ENCODE data around the gene ADAMTSL4. TPM values are rescaled to one million over a fixed set of nuclear protein-coding genes. Genes with fewer than 3 reads are reported as not detected.
A peak's percentile ranks its signal among the peaks of the same experiment; 100 is the strongest.

The ADAMTSL4 gene
- total RNA-seq, 1 experiment from 2014 or later = 4.3 TPM

DNA sequence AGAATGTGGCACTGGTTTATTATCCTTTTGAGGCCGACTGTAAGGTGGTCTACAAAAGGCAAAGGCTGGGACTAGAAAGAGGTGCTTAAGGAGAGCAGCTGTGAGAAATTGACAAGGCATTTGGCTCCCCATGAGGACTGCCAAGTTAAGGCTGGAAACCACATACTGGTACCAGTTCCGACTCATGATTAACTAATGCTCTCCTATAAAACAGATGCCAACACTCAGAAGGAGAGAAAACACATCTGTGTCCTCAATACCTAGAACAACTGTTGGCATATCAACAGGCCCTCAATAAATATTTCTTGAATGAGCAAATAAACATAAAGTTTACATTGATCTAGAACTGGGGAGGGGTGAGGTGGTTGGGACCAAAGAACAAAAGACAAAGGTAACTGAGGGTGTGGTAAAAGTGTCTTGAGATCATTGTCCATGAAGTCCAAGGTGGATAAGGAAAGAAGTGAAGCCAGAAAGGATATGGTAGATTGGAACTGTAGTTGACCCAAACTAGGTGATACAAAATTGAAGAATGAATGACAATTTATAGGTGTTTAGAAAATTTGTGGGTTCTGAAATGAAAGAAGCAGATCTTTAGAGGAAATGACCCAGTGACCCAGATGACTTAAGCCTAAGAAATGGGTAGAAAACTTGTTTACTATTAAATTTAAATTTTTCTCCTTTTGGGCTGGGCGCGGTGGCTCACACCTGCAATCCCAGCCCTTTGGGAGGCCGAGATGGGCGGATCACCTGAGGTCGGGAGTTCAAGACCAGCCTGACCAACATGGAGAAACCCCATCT, 47.1 kb downstream of the ADAMTSL4 start:
- H3K4me1 ChIP-seq (ENCODE audit: control insufficient read depth in 1 of 2, insufficient read depth in 2 of 2, low read length in 2 of 2) = peaks cover 7 to 36% of the 10 kb centered on the region in 2 experiments; a peak in 3 of 4 replicates
- no peak overlapping the region for H3K27ac ChIP-seq (ENCODE audit: low read depth, low read length)
- intact Hi-C loops (cut with micrococcal nuclease) = no loop called here
- H3K27me3 ChIP-seq (ENCODE audit: insufficient read depth, low read length) = no peaks in the 10 kb centered on the region
- H3K4me2 ChIP-seq (ENCODE audit: low read length) = peak overlapping the region; percentile 24; the same call in 1 of the 2 replicates
- POLR2A ChIA-PET = interaction anchor here (3.4 kb wide), 1 partner anchor 17 kb away, joined by 18 read pairs; the partner anchor contains the start of gene MCL1
- ATAC-seq = peak; percentile 52; the same call in 1 of the 2 replicates
- H2AFZ ChIP-seq (ENCODE audit: low read depth, low read length, poor library complexity, severe bottlenecking) = no peak overlapping the region
- H3K9me2 ChIP-seq (ENCODE audit: insufficient read depth) = no peaks in the 10 kb centered on the region
- no peaks in the 10 kb centered on the region for H3K79me2 ChIP-seq (ENCODE audit: insufficient read depth, low read length)
- DNase-seq (ENCODE audit: low read depth, low spot score) = no peak
- no peak overlapping the region for H3K4me3 ChIP-seq (replicated peaks in 1 of 2; ENCODE audit: low read depth in 1 of 2, low read length in 2 of 2)
- H3K9ac ChIP-seq (ENCODE audit: low read length) = no peak overlapping the region
- RAD21 ChIA-PET (ENCODE audit: low non-redundant PET in 1 of 2, low total read pairs in 2 of 2, uncharacterized antibody in 2 of 2, unreplicated experiment in 2 of 2) = no interaction called here
- no peak for TF ChIP-seq ZFX (IDR thresholded peaks at IDR 0.05)
- TF ChIP-seq ZBTB33 (IDR thresholded peaks at IDR 0.05; ENCODE audit: extremely low read depth, insufficient replicate concordance, low read length) = no peak
- TF ChIP-seq POLR2AphosphoS5 (IDR thresholded peaks at IDR 0.05; ENCODE audit: low read depth, low read length) = no peak
- TF ChIP-seq EGR1 (IDR thresholded peaks at IDR 0.05; ENCODE audit: low read depth) = no peak
- TF ChIP-seq JUND (IDR thresholded peaks at IDR 0.05) = no peak
- no peak for TF ChIP-seq SP1 (IDR thresholded peaks at IDR 0.05; ENCODE audit: low read depth)
- TF ChIP-seq, protein P1, sequence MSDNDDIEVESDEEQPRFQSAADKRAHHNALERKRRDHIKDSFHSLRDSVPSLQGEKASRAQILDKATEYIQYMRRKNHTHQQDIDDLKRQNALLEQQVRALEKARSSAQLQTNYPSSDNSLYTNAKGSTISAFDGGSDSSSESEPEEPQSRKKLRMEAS (IDR thresholded peaks at IDR 0.05) = no peak
- TF ChIP-seq REST (IDR thresholded peaks at IDR 0.05; ENCODE audit: low read depth) = no peak
- TF ChIP-seq POLR2A (IDR thresholded peaks at IDR 0.05; ENCODE audit: borderline replicate concordance, extremely low read depth, insufficient read depth, insufficient read length) = no peak
- TF ChIP-seq YY1 (IDR thresholded peaks at IDR 0.05; ENCODE audit: extremely low read depth, insufficient replicate concordance, low read depth, low read length) = no peak
- TF ChIP-seq EZH2 (IDR thresholded peaks at IDR 0.05) = no peak
- TF ChIP-seq TCF7L2 (IDR thresholded peaks at IDR 0.05; ENCODE audit: borderline replicate concordance, extremely low read depth, insufficient read depth, insufficient read length) = no peak
- TF ChIP-seq SIN3A (IDR thresholded peaks at IDR 0.05; ENCODE audit: low read depth) = no peak
- TF ChIP-seq, protein P2, sequence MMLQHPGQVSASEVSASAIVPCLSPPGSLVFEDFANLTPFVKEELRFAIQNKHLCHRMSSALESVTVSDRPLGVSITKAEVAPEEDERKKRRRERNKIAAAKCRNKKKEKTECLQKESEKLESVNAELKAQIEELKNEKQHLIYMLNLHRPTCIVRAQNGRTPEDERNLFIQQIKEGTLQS (IDR thresholded peaks at IDR 0.05) = no peak
- no peak for TF ChIP-seq ELF1 (IDR thresholded peaks at IDR 0.05; ENCODE audit: borderline replicate concordance, low read depth)
- TF ChIP-seq ZNF274 (IDR thresholded peaks at IDR 0.05; ENCODE audit: low read depth, low read length) = no peak
- TF ChIP-seq FOSL1 (IDR thresholded peaks at IDR 0.05; ENCODE audit: low read depth) = no peak
- CTCF ChIA-PET = no interaction called here
- H4K20me1 ChIP-seq (ENCODE audit: insufficient read depth) = no peaks in the 10 kb centered on the region
- H3K9me3 ChIP-seq (ENCODE audit: control insufficient read depth in 1 of 2, insufficient read depth in 1 of 2, low read depth in 1 of 2, low read length in 2 of 2) = no peaks in the 10 kb centered on the region
- no peaks in the 10 kb centered on the region for H3K36me3 ChIP-seq (ENCODE audit: control insufficient read depth in 1 of 2, insufficient read depth in 2 of 2, low read length in 2 of 2)
- no TSS peak for BruUV-seq (replicated peaks)
